Mesendoderm (in vitro differentiated cells): ENCODE data around the gene OR2F1.

Source experiments
- DNase-seq: peaks from one replicate; pipeline ENCODE4 v3.0.0; 2013
- H2AK5ac ChIP-seq: 2 replicates; pipeline ENCODE4 v1.6.1; 2013; ENCODE audit warnings: low read length, inconsistent platforms
- H2BK120ac ChIP-seq: 2 replicates; pipeline ENCODE4 v1.6.1; 2013; ENCODE audit warnings: low read depth, mild to moderate bottlenecking, low read length, moderate library complexity, mixed read lengths
- H2BK15ac ChIP-seq: replicated peaks from 2 replicates; pipeline ENCODE4 v1.6.1; 2013; ENCODE audit warnings: low read depth, mild to moderate bottlenecking, moderate library complexity
- H2BK5ac ChIP-seq: 2 replicates; pipeline ENCODE4 v1.6.1; 2013; ENCODE audit warnings: low read length, inconsistent platforms
- H3K18ac ChIP-seq: 2 replicates; pipeline ENCODE4 v1.6.1; 2013; ENCODE audit warnings: mild to moderate bottlenecking, low read length, mixed read lengths
- H3K23ac ChIP-seq: one replicate; pipeline ENCODE4 v1.6.1; 2013; ENCODE audit warnings: low read length
- H3K27ac ChIP-seq: 2 replicates; pipeline ENCODE4 v1.5.1; 2013; ENCODE audit warnings: low read depth, mild to moderate bottlenecking, inconsistent platforms, low read length, moderate library complexity
- H3K27me3 ChIP-seq: 2 replicates; pipeline ENCODE4 v1.6.1; 2013; ENCODE audit warnings: low read length, control low read depth, mild to moderate bottlenecking, inconsistent platforms; ENCODE audit not compliant: insufficient read depth, poor library complexity
- H3K36me3 ChIP-seq: 2 replicates; pipeline ENCODE4 v1.6.1; 2013; ENCODE audit warnings: low read length, inconsistent platforms; ENCODE audit not compliant: control insufficient read depth, insufficient read depth
- H3K4ac ChIP-seq: one replicate; pipeline ENCODE4 v1.6.1; 2013; ENCODE audit warnings: low read depth, mild to moderate bottlenecking, low read length, moderate library complexity
- H3K4me1 ChIP-seq: 2 replicates; pipeline ENCODE4 v1.6.1; 2013; ENCODE audit warnings: low read depth, low read length, inconsistent platforms; ENCODE audit not compliant: control insufficient read depth
- H3K4me2 ChIP-seq: 2 replicates; pipeline ENCODE4 v1.6.1; 2013; ENCODE audit warnings: low read length
- H3K4me3 ChIP-seq: 2 replicates; pipeline ENCODE4 v1.5.1; 2013; ENCODE audit warnings: mild to moderate bottlenecking, low read length
- H3K56ac ChIP-seq: one replicate; pipeline ENCODE4 v1.6.1; 2013; ENCODE audit warnings: low read length
- H3K79me1 ChIP-seq: 2 replicates; pipeline ENCODE4 v1.6.1; 2013; ENCODE audit warnings: low read length, inconsistent platforms
- H3K79me2 ChIP-seq: 2 replicates; pipeline ENCODE4 v1.6.1; 2013; ENCODE audit warnings: mild to moderate bottlenecking, low read length; ENCODE audit not compliant: control insufficient read depth, insufficient read depth
- H3K9ac ChIP-seq: 2 replicates; pipeline ENCODE4 v1.6.1; 2013; ENCODE audit warnings: low read length, inconsistent platforms
- H4K5ac ChIP-seq: one replicate; pipeline ENCODE4 v1.6.1; 2013; ENCODE audit warnings: low read length
- H4K8ac ChIP-seq: one replicate; pipeline ENCODE4 v1.6.1; 2013; ENCODE audit warnings: low read depth, mild to moderate bottlenecking, control low read depth, low read length, moderate library complexity
- WGBS: extraction: QIAGEN DNeasy Blood & Tissue Kit; methylation state at CpG from one replicate; pipeline ENCODE4 v1.1.7; 2013; ENCODE audit warnings: low lambda C conversion rate, missing lambda C conversion rate; ENCODE audit not compliant: insufficient coverage; ENCODE audit errors: extremely low coverage; 5-methylcytosine and 5-hydroxymethylcytosine counted together

The OR2F1 gene

DNA sequence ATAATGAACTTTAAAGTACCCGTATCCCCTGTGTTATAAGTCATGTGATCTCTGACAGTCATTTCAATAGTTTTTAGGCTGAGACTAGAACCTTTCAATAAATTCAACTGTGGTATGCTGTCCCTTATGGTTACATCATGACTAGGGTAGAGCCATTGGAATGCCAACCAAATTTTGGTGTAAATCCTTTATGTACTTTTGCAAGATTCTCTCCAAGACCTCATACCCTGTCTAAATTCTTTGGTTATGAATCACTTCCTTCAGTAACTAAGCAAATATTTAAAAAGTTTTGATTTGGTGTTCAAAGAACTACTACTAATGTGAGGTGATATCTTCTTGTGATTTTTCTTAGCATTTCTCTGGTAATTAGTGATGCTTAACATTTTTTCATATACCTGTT is 24.7 kb downstream of the OR2F1 start:
- Histone ChIP-seq H3K18ac (no peak overlapping the region), H2AK5ac (no peak overlapping the region), H3K4me3 (no peak overlapping the region), H3K27ac (no peak overlapping the region), H3K79me2 (no peaks in the 10 kb centered on the region), H3K56ac (no peak overlapping the region), H2BK120ac (no peak overlapping the region), H4K8ac (no peak overlapping the region), H3K27me3 (no peaks in the 10 kb centered on the region), H3K9ac (no peak overlapping the region), H3K36me3 (no peaks in the 10 kb centered on the region), H3K4me1 (peaks cover 2% of the 10 kb centered on the region), H2BK15ac (no peak overlapping the region), H3K79me1 (no peaks in the 10 kb centered on the region), H3K4me2 (no peak overlapping the region), H3K23ac (no peak overlapping the region), H2BK5ac (no peak overlapping the region), H4K5ac (no peak overlapping the region), H3K4ac (no peak overlapping the region)
- DNase-seq: peak; percentile 33
- WGBS: no CpG with 5 or more reads among the region's 1 CpG

DNA sequence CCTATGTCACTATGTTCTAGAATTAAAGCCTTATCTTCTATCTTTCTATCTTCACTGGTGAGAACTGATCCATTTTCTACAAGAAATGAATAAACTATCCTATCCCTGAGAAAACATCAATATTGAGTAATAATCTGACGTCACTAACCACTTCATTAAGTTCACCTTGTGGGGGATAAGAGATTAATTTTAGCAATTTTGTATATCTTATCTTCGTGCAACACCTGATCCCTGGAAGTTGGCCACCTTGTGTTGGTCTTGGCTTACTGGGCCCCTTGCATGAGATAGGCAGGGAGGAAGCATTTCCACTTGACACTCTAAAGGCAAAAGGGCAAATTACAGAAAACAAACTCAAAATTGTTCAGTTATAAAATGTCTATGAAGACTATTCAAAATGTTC is 25.4 kb downstream of the OR2F1 start:
- H3K9ac ChIP-seq: no peak overlapping the region
- no peak overlapping the region for H2BK15ac ChIP-seq
- no peaks in the 10 kb centered on the region for H3K79me1 ChIP-seq
- H4K8ac ChIP-seq: no peak overlapping the region
- H3K27ac ChIP-seq: no peak overlapping the region
- H3K27me3 ChIP-seq: no peaks in the 10 kb centered on the region
- H3K23ac ChIP-seq: no peak overlapping the region
- H3K56ac ChIP-seq: no peak overlapping the region
- H3K36me3 ChIP-seq: no peaks in the 10 kb centered on the region
- no peak overlapping the region for H3K18ac ChIP-seq
- no peaks in the 10 kb centered on the region for H3K79me2 ChIP-seq
- no peak for DNase-seq
- no CpG with 5 or more reads among the region's 2 CpGs for WGBS
- no peak overlapping the region for H2BK120ac ChIP-seq
- H2AK5ac ChIP-seq: no peak overlapping the region
- H3K4me1 ChIP-seq: peaks cover 2% of the 10 kb centered on the region
- no peak overlapping the region for H3K4me2 ChIP-seq
- no peak overlapping the region for H2BK5ac ChIP-seq
- H4K5ac ChIP-seq: no peak overlapping the region
- no peak overlapping the region for H3K4ac ChIP-seq
- no peak overlapping the region for H3K4me3 ChIP-seq

DNA sequence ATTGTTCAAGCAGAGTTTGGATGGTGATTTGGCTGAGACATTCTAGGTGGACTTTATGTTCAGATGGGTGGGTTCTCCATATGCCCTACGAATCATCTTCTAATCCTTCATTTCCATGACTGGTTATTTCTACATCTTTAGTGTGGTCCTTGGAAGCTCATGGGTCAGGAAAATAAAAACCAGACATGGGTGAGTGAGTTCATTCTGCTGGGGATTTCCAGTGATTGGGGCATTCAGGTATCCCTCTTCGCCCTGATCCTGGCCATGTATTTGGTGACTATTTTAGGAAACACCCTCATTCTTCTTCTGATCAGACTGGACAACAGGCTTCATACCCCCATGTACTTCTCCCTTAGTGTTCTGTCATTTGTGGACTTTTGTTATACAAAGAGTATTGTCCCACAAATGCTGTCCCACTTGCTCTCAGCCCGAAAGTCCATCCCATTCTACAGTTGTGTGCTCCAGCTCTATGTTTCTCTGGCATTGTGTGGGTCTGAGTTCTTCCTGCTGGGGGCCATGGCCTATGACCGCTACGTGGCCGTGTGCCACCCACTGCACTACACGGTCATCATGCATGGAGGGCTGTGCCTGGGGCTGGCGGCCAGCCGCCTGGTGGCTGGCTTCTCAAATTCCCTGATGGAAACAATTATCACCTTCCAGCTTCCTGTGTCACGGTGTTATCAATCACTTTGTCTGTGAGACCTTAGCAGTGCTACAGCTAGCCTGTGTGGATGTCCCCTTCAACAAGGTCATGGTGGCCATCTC is 26.3 kb downstream of the OR2F1 start:
- H3K4me2 ChIP-seq: no peak overlapping the region
- H3K18ac ChIP-seq: no peak overlapping the region
- no peak overlapping the region for H4K8ac ChIP-seq
- no peak overlapping the region for H3K4me3 ChIP-seq
- no peaks in the 10 kb centered on the region for H3K36me3 ChIP-seq
- H3K27ac ChIP-seq: no peak overlapping the region
- H3K4ac ChIP-seq: no peak overlapping the region
- H3K4me1 ChIP-seq: peaks cover 2% of the 10 kb centered on the region
- no peak overlapping the region for H4K5ac ChIP-seq
- WGBS: no CpG with 5 or more reads among the region's 10 CpGs
- no peaks in the 10 kb centered on the region for H3K27me3 ChIP-seq
- no peaks in the 10 kb centered on the region for H3K79me2 ChIP-seq
- H3K56ac ChIP-seq: no peak overlapping the region
- no peaks in the 10 kb centered on the region for H3K79me1 ChIP-seq
- H2BK120ac ChIP-seq: no peak overlapping the region
- no peak overlapping the region for H2BK5ac ChIP-seq
- H3K9ac ChIP-seq: no peak overlapping the region
- DNase-seq: peak; percentile 32
- H2BK15ac ChIP-seq: no peak overlapping the region
- H2AK5ac ChIP-seq: no peak overlapping the region
- no peak overlapping the region for H3K23ac ChIP-seq

DNA sequence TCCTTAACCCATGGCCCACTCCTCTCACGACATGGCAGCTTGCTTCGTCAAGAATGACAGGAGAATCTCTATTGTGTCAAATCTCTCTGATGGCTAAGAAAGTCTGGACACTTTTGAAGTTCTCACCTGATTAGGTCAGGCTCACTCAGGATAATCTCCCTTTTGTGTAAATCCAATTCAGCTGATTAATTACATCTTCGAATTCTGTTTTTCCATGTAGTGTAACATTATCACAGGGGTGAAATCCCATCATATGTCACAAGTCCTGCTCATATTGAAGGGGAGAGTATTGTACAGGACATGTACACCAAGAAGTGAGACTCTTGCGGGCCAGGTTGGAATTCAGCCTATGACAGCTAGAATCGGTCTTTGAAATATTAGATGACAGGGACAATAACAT is 29.3 kb downstream of the OR2F1 start:
- no peak overlapping the region for H3K56ac ChIP-seq
- no peak for DNase-seq
- no peak overlapping the region for H3K4me3 ChIP-seq
- WGBS: no CpG with 5 or more reads among the region's 5 CpGs
- H3K27me3 ChIP-seq: no peaks in the 10 kb centered on the region
- peaks cover 2% of the 10 kb centered on the region for H3K4me1 ChIP-seq
- H2BK15ac ChIP-seq: no peak overlapping the region
- H2BK5ac ChIP-seq: no peak overlapping the region
- H3K27ac ChIP-seq: no peak overlapping the region
- H2AK5ac ChIP-seq: no peak overlapping the region
- H3K36me3 ChIP-seq: no peaks in the 10 kb centered on the region
- no peak overlapping the region for H3K18ac ChIP-seq
- no peak overlapping the region for H4K5ac ChIP-seq
- H2BK120ac ChIP-seq: no peak overlapping the region
- no peak overlapping the region for H3K23ac ChIP-seq
- no peak overlapping the region for H4K8ac ChIP-seq
- H3K4ac ChIP-seq: no peak overlapping the region
- H3K79me1 ChIP-seq: no peaks in the 10 kb centered on the region
- H3K9ac ChIP-seq: no peak overlapping the region
- H3K79me2 ChIP-seq: no peaks in the 10 kb centered on the region
- no peak overlapping the region for H3K4me2 ChIP-seq

DNA sequence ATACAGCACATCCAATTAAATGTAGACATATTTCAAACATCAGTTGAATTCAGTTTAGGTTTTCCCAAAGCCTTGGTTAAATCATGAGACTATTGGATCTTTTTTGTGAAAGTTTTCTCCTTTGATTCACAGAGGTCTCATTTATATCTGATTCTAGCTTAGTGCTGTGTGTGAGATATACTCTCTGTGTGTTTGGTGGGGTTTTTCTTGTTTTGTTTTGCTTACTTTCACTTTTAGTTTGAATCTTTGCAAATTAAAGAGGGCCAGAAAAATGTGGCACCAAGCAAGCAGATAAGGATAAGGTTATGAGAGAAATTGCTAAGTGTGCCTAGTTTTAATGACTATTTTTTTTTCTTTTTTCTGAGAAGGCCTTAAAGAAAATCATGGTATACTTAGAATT is 32.9 kb downstream of the OR2F1 start:
- H2BK120ac ChIP-seq: no peak overlapping the region
- H2BK5ac ChIP-seq: no peak overlapping the region
- no peak overlapping the region for H3K56ac ChIP-seq
- H3K23ac ChIP-seq: no peak overlapping the region
- H3K9ac ChIP-seq: no peak overlapping the region
- H3K79me2 ChIP-seq: no peaks in the 10 kb centered on the region
- no peak overlapping the region for H2BK15ac ChIP-seq
- H3K4me2 ChIP-seq: no peak overlapping the region
- H3K4me3 ChIP-seq: no peak overlapping the region
- no peak overlapping the region for H3K18ac ChIP-seq
- H3K4ac ChIP-seq: no peak overlapping the region
- no peaks in the 10 kb centered on the region for H3K27me3 ChIP-seq
- H2AK5ac ChIP-seq: no peak overlapping the region
- no peak for DNase-seq
- no peaks in the 10 kb centered on the region for H3K4me1 ChIP-seq
- no peaks in the 10 kb centered on the region for H3K36me3 ChIP-seq
- H3K27ac ChIP-seq: no peak overlapping the region
- H4K8ac ChIP-seq: no peak overlapping the region
- H3K79me1 ChIP-seq: no peaks in the 10 kb centered on the region
- H4K5ac ChIP-seq: no peak overlapping the region
